ENCODE data around the gene SPTLC1.

Gene SPTLC1

GRCh38 chr9:92059661-92060060 is 55.6 kb downstream of the SPTLC1 start:
- no peak for TF ChIP-seq CTCF (IDR thresholded peaks at IDR 0.05)

GRCh38 chr9:92058723-92059444 is 56.3 kb downstream of the SPTLC1 start:
- TF ChIP-seq CTCF (IDR thresholded peaks at IDR 0.05) = no peak

- no peak for TF ChIP-seq CTCF (IDR thresholded peaks at IDR 0.05)
Observed at GRCh38 chr9:92058026-92058425, 57.2 kb downstream of the SPTLC1 start.

- no peak for TF ChIP-seq CTCF (IDR thresholded peaks at IDR 0.05)
Observed at GRCh38 chr9:92057226-92057625, 58.0 kb downstream of the SPTLC1 start.

GRCh38 chr9:92055624-92056023 is 59.6 kb downstream of the SPTLC1 start:
- no peak for TF ChIP-seq CTCF (IDR thresholded peaks at IDR 0.05)

- no peak for TF ChIP-seq CTCF (IDR thresholded peaks at IDR 0.05)
Observed at GRCh38 chr9:92048924-92049625, 66.1 kb downstream of the SPTLC1 start.

GRCh38 chr9:92047500-92047899 is 67.7 kb downstream of the SPTLC1 start:
- no peak for TF ChIP-seq CTCF (IDR thresholded peaks at IDR 0.05)
